HG02763 (cell line): ENCODE data around the gene RNF17.

Experiments used
- ATAC-seq: cut with Tn5 transposase; IDR thresholded peaks from one replicate; pipeline ENCODE4 v1.9.1; 2021; ENCODE audit warnings: mild to moderate bottlenecking, moderate library complexity; ENCODE audit not compliant: unreplicated experiment

RNF17 gene

DNA sequence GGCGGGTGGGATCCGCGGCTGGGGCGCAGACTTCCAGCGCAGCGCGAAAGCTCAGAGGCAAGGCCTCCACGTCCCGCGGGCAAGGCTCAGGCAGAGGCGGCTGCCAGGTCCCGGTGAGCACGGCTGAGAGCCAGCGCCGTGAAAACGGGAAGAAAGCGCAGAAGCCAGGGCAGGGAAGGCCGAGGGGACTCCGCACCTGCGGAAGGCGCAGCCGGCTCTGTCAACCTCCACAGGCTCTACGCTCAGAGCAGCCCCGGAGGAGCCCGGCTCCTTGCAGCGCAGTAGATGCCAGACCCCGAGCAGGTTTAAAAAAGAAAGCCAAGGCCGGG, 131.0 kb downstream of the RNF17 start:
- ATAC-seq = no peak

DNA sequence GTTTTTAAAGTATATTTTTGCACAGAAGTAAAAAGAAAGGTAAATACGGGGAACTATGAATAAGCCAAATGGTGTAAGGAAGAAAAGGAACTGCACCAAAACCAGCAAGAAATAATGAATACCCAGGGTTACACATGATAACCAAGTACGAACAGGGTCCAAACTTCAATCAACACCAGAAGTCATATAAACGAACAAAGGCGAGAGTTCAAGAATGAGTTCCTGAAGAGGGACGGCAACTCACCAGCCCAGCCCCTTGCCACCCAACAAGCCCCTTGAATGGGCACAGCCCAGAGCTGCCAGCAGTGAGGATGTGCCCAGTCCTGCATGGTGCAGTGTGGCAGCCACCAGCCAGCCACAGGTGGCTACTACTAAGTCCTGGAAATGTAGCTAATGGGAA, 132.1 kb downstream of the RNF17 start:
- ATAC-seq = no peak

DNA sequence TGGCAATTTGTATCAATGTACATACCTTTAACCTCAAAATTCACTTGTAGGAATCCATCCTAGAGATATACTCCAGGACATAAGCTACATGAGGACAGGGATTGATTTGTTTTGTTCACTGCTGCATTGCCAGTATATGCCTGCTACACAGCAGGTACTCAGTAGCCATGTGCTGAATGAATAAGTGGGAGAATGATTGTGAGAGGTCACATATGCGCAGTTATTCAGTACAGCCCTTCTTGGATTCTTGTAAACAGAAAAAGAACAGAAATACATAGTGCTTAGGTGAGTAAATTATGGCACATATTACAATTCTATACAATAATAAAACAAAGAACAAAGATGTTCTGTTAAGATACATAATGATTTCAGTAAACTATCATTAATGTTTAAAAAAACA, 133.3 kb downstream of the RNF17 start:
- ATAC-seq = no peak

DNA sequence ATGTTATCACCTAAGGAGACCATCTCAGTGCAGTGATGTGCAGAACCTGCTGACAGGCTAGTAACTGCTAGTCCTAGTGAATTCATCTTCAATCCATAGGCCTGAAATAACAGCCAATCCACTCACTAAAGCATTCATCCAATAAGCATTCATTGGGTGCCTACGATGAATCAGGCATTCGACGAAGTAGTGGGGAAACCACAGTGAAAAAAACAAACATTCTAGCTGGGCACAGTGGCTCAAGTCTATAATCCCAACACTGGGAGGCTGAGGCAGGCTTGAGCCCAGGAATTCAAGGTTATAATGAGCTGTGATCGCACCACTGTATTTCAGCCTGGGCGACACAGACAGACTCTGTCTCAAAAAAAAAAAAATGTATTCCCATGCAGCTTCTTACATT, 135.6 kb downstream of the RNF17 start:
- no peak for ATAC-seq

DNA sequence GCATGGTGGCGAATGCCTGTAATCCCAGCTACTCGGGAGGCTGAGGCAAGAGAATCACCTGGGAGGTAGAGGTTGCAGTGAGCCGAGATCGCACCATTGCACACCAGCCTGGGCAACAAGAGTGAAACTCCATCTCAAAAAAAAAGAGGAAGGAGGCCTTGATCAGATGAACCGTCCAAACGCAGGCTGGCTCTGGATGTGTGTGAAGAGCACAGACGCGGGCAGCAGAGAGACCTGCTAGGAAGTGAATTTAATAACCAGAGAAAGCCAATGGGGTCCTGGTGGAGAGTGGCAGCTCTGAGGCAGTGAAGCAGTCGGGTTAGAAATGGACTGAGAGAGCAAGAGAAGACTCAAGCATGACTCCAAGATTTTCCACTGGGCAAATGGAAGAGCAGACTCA, 136.5 kb downstream of the RNF17 start:
- no peak for ATAC-seq

DNA sequence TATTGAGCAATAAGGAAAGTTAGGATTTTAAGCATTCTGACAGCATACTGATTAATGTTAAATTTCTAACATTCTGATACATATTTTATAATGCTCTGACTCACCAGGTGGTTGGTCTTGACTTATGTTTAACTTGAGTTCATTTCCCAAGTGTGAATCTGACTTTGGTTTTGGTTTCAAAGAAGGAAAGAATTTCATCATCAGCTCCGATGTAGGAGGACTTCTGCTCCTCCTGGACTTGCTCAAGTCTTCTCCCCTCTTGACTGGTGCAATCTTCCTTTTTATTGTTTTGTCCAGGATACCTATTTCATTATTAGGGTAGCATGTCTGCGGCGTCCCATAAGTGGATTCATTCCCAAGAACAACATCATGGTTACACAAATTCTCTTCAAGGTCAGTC, 141.3 kb downstream of the RNF17 start:
- no peak for ATAC-seq

DNA sequence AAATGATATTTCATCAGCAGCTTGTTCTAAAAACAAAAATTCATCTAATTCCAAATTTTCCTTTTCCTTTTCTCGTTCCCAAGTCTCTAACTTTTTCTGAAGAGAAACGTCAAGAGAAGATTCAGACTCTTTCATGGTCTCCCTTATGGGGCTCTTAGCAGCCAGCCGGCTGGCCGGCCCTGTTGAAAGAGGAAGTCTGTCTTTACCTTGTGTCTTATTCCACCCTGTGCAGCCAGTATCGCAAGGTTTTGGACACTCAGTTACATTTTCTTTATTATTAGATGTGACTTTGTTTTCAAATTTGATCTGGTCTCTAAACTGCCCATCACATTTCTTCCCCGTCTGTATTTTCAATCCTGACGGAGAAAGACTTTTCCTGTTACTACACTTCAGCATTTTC, 142.3 kb downstream of the RNF17 start:
- ATAC-seq = no peak

GRCh38 chr13:24910502-24911132, 146.6 kb downstream of the RNF17 start:
- ATAC-seq = no peak

DNA sequence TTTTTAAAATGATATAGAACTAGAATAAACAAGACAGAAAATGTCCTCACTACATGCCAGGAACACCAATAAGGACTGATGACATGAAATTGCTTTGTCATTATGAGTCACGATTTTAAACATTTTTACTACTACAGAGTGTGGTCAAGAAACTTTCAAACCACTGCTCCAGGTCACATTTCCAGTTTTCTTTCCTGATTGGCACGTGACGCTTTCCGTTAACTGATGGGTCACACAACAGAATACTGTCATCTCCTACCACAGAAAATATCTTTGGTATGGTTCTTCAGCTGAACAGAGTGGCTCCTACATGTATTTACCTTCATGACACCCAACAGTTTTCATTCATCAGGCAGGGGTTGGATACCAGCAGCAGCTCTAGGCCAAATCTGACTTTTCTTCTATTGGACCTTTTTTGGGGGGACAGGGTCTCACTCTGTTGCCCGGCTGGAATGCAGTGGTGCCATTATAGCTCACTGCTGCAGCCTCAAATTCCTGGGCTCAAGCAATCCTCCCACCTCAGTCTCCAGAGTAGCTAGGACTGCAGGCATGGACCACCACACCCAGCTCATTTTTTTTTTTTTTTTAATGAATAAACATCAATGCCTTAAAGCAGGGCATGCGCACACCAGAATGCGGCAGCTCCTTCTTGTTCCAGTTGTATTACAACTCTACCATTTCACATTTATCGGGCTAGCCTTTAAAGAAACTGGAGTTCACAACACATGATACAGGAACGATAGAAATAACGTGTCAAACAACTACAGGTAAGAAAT, 147.4 kb downstream of the RNF17 start:
- no peak for ATAC-seq

DNA sequence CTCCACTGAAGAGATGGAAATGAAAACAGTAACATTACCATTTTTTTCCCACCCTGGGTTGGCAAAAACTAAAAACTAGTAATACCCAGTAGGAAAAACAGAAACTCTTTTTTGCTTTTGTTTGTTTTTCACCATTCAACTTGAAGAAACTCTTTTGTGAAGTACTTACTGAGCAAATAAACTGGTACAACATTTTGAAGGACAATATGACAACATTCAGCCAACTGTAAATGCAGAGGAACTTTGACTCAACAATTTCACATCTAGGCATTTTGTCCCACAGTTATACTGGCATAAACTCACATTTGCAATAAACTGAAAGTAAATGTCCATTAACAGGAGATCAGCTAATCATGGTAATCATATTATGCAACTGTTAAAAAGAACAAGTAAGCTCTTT, 152.5 kb downstream of the RNF17 start:
- no peak for ATAC-seq

DNA sequence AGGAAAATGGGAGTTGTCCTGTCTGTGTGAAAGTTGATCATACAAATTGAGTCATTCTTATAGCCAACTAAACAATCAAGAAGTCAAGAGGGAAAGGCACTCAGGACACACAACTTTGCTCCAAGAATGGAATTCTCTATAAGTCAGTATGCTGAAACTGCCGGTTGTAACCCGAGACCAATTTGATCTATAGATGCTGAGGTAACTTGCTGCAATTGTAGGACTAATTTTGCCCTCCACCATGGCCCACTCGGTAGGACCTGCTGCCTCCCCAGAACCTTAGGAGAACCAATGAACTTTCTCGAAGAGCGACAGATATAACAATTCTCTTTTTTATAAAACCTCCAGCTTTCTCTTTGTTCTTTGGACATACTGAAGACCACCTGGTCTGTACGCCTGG, 157.0 kb downstream of the RNF17 start:
- no peak for ATAC-seq

GRCh38 chr13:24921881-24922280, 157.9 kb downstream of the RNF17 start:
- ATAC-seq = no peak

DNA sequence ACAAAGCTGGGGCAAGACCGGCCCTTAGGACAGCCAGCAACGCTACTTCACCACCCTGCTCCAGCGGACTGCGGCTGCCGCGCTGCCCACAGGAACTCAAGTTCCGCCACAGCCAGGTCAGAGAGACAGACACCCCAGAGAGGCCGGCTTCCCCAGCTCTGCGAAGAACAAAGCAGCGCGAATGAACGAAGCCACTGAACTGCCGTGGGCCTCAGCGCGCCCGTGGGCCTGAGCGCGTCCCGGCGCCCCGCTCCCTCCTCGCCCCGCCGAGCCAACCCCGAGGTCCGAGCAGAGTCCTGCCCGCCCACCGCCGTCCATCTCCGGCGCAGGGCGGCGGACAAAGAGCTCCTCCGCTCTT, 158.4 kb downstream of the RNF17 start:
- peak; percentile 23 for ATAC-seq

- ATAC-seq = peak; percentile 93
These were observed 159.0 kb downstream of the RNF17 start for GRCh38 chr13:24922745-24923591.

DNA sequence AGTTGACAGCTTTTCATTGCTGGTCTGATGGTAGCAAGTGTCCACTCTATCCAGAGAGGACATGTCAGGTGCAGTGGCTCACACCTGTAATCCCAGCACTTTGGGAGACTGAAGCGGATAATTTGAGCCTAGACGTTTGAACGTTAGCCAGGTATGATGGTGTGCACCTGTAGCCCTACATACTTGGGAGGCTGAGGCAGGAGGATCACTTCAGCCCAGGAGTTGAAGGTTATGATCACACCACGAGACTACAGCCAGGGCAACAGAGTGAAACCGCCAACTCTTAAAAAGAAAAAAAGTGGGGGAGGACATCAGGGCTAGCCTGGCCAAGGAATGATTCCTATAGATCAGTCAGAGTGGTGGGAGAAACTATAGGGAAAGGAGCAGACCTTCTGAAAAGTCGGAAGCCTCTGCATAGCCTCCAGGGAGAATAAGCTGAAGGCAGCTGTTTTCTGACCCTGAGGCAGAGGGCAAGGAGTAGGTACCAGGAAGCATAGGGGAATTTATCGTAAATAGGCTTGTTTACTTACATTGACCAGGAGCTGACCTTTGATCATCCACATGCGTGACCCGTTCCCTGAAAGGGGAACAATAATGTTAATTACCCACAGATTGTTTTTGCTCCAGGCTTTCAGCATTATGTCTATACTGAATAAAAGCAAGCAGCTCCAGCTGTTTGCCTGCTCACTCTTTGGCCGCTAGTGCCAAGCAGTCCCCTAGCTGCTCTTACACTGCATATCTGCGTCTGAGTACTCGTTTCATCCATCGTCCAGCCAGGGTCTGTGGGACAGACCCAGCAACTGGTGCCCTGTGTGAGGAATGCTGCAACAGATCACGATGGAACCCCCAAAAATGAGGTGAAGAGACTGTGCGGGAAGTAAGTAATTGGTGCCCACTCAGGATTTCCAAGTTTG, 161.6 kb downstream of the RNF17 start:
- no peak for ATAC-seq

- no peak for ATAC-seq
These were observed 163.9 kb downstream of the RNF17 start for GRCh38 chr13:24927810-24928404.

- ATAC-seq = no peak
These were observed 165.2 kb downstream of the RNF17 start for GRCh38 chr13:24929196-24929595.
